ENCODE data around the gene ZNF142. TPM values are rescaled to one million over a fixed set of nuclear protein-coding genes. Genes with fewer than 3 reads are reported as not detected.
A peak's percentile ranks its signal among the peaks of the same experiment; 100 is the strongest.

Gene ZNF142
- total and polyA plus RNA-seq, 5 experiments from 2014 or later: 2.3 to 48.6 (median 14.7) TPM

DNA sequence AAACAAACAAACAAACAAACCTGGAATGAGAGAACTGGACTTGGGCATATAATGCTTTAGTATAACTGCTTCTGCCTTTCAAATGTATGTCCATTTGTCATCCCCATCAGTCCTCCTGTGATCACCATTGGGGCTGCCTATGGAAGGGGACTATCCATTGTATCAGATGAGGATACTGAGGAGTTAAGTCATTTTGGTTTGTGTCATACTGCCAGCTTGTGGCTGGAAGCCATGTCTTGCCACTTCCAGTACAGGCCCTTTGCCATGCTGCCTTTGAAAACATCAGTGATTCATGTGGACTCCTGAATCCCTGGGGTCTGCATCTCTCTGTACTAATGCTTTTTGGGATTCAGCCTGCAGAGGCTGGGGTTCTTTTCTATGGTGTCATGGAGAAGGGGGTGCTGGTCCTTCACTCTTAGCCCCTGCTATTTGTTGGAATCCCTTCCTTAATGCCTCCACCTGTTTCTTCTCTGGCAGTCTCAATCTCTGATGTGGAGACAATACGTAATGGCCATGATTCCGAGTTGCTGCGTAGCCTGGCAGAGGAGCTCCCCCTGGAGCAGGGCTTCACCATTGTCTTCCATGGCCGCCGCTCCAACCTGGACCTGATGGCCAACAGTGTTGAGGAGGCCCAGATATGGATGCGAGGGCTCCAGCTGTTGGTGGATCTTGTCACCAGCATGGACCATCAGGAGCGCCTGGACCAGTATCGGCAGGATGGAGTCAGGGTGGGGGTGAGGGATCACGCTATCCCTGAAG lies 41.1 kb downstream of the ZNF142 start:
- Mint-ChIP-seq H3K9me3 (no peaks in the 10 kb centered on the region), H3K4me1 (peaks cover 0 to 2% (median 0%) of the 10 kb centered on the region in 4 donors), H3K4me3 (no peak overlapping the region), H3K27me3 (no peaks in the 10 kb centered on the region), H3K36me3 (no peaks in the 10 kb centered on the region), H3K27ac (peak overlapping the region in 1 of 10 donors; percentile 12)
- DNase-seq (no peak), ATAC-seq (no peak)
- POLR2A ChIA-PET: no interaction called here

DNA sequence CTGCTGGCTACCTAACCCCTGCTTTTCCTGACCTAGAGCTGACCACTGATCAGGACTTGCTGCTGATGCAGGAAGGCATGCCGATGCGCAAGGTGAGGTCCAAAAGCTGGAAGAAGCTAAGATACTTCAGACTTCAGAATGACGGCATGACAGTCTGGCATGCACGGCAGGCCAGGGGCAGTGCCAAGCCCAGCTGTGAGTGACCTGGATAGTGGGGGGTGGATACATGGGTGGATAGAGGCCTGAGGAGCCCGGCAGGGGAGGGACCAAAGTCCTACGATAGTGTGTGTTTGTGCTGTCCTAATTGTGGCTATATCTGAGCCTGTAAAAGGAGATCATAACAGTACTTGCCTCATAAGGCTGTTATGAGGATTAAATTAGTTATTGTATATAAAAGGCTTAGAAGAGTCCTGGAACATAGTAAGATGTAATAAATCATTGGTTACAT lies 43.5 kb downstream of the ZNF142 start:
- Mint-ChIP-seq H3K27me3 (peaks cover 0 to 4% (median 2%) of the 10 kb centered on the region in 5 donors), H3K36me3 (no peaks in the 10 kb centered on the region), H3K4me1 (no peaks in the 10 kb centered on the region), H3K4me3 (no peak overlapping the region), H3K9me3 (no peaks in the 10 kb centered on the region), H3K27ac (no peak overlapping the region)
- no peak for ATAC-seq
- DNase-seq: no peak
- POLR2A ChIA-PET: no interaction called here

DNA sequence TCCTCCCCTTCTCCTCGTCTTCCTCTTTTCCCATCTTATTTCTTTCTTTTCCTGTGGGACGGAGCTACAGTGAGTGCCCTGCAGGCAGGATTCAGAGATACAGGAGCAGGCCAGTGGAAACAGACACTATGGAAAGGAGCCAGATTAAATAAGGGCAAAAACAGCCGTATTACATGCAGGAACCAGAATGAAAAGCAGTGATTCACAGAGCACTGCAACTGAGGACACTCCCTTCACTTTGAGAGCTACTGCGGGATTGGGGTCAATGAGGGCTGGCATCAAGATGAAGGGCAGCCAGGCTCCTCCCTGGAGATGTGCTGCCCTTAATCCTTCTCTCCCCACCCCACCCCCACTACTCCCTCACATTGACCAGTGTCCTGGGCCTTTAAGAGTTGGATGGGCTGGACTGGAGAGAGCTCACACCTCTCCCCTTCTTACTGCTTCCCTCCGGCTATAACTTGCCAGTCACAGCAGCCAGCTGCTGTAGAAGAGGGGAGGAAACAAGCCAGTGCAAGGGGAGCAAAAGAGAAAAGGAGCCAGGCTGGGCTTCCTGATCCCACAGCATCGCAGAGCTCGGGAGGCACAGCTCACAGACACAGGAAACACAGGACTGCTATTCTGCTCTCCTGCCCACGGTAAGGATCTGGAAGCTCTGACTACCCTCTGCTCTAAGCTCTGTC lies 51.8 kb downstream of the ZNF142 start, which contains the start of gene PLCD4:
TSS of gene PLCD4 (plus strand) at position 464 of the 680 bp plus-strand sequence. CDS start 7,841 bp downstream, outside the sequence.
- no peaks in the 10 kb centered on the region for H3K9me3 Mint-ChIP-seq
- no peaks in the 10 kb centered on the region for H3K36me3 Mint-ChIP-seq
- H3K27me3 Mint-ChIP-seq: peaks cover 8 to 25% (median 16%) of the 10 kb centered on the region in 5 donors
- DNase-seq (no peak), ATAC-seq (no peak)
- no peak within 1 kb of the TSS for H3K27ac Mint-ChIP-seq
- H3K4me3 Mint-ChIP-seq: no peak within 1 kb of the TSS
- no peaks in the 10 kb centered on the region for H3K4me1 Mint-ChIP-seq
- POLR2A ChIA-PET: interaction anchor here (0.5 kb wide), 1 partner anchor 334 kb away, joined by 5 read pairs; no protein-coding TSS in a partner anchor

DNA sequence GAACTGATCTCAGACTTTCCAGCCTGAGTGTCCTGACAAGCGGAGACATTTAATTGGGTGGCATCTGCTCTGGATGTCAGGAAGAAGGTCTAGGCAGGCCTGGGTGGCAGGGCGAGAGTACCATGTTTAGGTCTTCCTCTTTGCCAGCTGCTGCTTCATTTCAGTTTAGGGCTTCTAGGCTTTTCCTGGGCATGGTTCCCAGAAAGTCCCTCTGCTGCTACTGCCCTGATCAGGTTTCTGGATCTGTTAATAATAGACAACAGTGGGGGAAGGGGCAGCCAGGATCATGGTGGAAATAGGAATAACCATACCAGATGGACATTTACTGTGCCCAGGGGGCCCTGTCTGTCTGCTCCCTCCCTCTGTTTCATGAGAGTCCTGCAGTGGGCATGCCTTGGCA lies 54.0 kb downstream of the ZNF142 start:
- POLR2A ChIA-PET: no interaction called here
- DNase-seq (no peak), ATAC-seq (no peak)
- peaks cover 6 to 25% (median 12%) of the 10 kb centered on the region in 5 donors for H3K27me3 Mint-ChIP-seq
- H3K9me3 Mint-ChIP-seq: no peaks in the 10 kb centered on the region
- H3K27ac Mint-ChIP-seq: no peak overlapping the region
- H3K4me3 Mint-ChIP-seq: no peak overlapping the region
- no peaks in the 10 kb centered on the region for H3K36me3 Mint-ChIP-seq
- H3K4me1 Mint-ChIP-seq: no peaks in the 10 kb centered on the region

Other genes starting within 250 kb of the ZNF142 start
- gene VIL1, start 240.5 kb downstream of the ZNF142 start, total RNA-seq: not detected
- under 1 TPM in 2 of 3 donors, not detected in 1; 0.03 to 0.05 TPM for gene VIL1, start 240.5 kb downstream of the ZNF142 start, polyA plus RNA-seq
- 10 to 100 TPM; 19.9 to 25.2 TPM for gene USP37, start 91.3 kb downstream of the ZNF142 start, total RNA-seq
- 10 to 100 TPM in 1 of 3 donors, 1 to 10 TPM in 2; 8.6 to 11.6 (median 9.0) TPM for gene USP37, start 91.3 kb downstream of the ZNF142 start, polyA plus RNA-seq
- 10 to 100 TPM; 55.0 to 64.0 TPM for gene CNOT9, start 90.8 kb downstream of the ZNF142 start, total RNA-seq
- 10 to 100 TPM; 17.5 to 19.9 (median 19.0) TPM for gene CNOT9, start 90.8 kb downstream of the ZNF142 start, polyA plus RNA-seq
- 1 to 10 TPM in 1 of 2 experiments, under 1 TPM in 1; 0.58 to 1.3 TPM for gene PLCD4, start 51.7 kb downstream of the ZNF142 start, total RNA-seq
- under 1 TPM; 0.13 to 0.25 (median 0.15) TPM for gene PLCD4, start 51.7 kb downstream of the ZNF142 start, polyA plus RNA-seq
- 10 to 100 TPM; 50.7 to 57.2 TPM for gene BCS1L, start 60 bp upstream of the ZNF142 start, total RNA-seq
- gene BCS1L, start 60 bp upstream of the ZNF142 start, polyA plus RNA-seq: 10 to 100 TPM; 15.4 to 21.0 (median 15.8) TPM
- gene RNF25, start 12.4 kb upstream of the ZNF142 start, total RNA-seq: 10 to 100 TPM; 35.8 to 39.6 TPM
- 10 to 100 TPM; 17.3 to 25.2 (median 20.5) TPM for gene RNF25, start 12.4 kb upstream of the ZNF142 start, polyA plus RNA-seq
- 10 to 100 TPM; 22.4 to 22.5 TPM for gene STK36, start 12.5 kb upstream of the ZNF142 start, total RNA-seq
- 1 to 10 TPM; 3.1 to 4.3 (median 3.6) TPM for gene STK36, start 12.5 kb upstream of the ZNF142 start, polyA plus RNA-seq
- 10 to 100 TPM; 20.4 to 23.1 TPM for gene TTLL4, start 51.2 kb upstream of the ZNF142 start, total RNA-seq
- 1 to 10 TPM; 2.2 to 5.4 (median 3.4) TPM for gene TTLL4, start 51.2 kb upstream of the ZNF142 start, polyA plus RNA-seq
- under 1 TPM; 0.31 to 0.49 TPM for gene CYP27A1, start 122.5 kb upstream of the ZNF142 start, total RNA-seq
- under 1 TPM; 0.14 to 0.53 (median 0.27) TPM for gene CYP27A1, start 122.5 kb upstream of the ZNF142 start, polyA plus RNA-seq
- gene PRKAG3, start 172.2 kb upstream of the ZNF142 start, total RNA-seq: not detected
- not detected for gene PRKAG3, start 172.2 kb upstream of the ZNF142 start, polyA plus RNA-seq
- gene WNT6, start 200.2 kb upstream of the ZNF142 start, total RNA-seq: not detected
- gene WNT6, start 200.2 kb upstream of the ZNF142 start, polyA plus RNA-seq: under 1 TPM in 1 of 3 donors, not detected in 2; 0.08 TPM
- 1 to 10 TPM; 1.7 to 1.8 TPM for gene WNT10A, start 221.2 kb upstream of the ZNF142 start, total RNA-seq
- 1 to 10 TPM in 2 of 3 donors, under 1 TPM in 1; 0.53 to 1.2 (median 1.1) TPM for gene WNT10A, start 221.2 kb upstream of the ZNF142 start, polyA plus RNA-seq